Measurements from ENCODE around the gene KAZN. TPM values are rescaled to one million over a fixed set of nuclear protein-coding genes. Genes with fewer than 3 reads are reported as not detected.

KAZN gene
- total RNA-seq, 2 experiments from 2014 or later: 0.22 to 0.55 TPM

GRCh38 chr1:14668538-14668937, 70.1 kb downstream of the KAZN start:
- ChIA-PET POLR2A (no interaction called here), CTCF (no interaction called here)
- Histone ChIP-seq H3K27ac (ENCODE audit: low read depth in 1 of 2, low read length in 2 of 2) (no peak overlapping the region), H3K9me3 (ENCODE audit: control insufficient read depth in 1 of 2, insufficient read depth in 1 of 2, low read length in 2 of 2) (no peaks in the 10 kb centered on the region), H3K27me3 (ENCODE audit: control insufficient read depth in 1 of 2, insufficient read depth in 2 of 2, low read length in 2 of 2) (no peaks in the 10 kb centered on the region), H3K4me3 (ENCODE audit: low read length) (no peak overlapping the region), H3K4me1 (ENCODE audit: insufficient read depth, low read length) (no peaks in the 10 kb centered on the region), H3K36me3 (ENCODE audit: insufficient read depth, low read length) (no peaks in the 10 kb centered on the region)
- TF ChIP-seq, protein P1, sequence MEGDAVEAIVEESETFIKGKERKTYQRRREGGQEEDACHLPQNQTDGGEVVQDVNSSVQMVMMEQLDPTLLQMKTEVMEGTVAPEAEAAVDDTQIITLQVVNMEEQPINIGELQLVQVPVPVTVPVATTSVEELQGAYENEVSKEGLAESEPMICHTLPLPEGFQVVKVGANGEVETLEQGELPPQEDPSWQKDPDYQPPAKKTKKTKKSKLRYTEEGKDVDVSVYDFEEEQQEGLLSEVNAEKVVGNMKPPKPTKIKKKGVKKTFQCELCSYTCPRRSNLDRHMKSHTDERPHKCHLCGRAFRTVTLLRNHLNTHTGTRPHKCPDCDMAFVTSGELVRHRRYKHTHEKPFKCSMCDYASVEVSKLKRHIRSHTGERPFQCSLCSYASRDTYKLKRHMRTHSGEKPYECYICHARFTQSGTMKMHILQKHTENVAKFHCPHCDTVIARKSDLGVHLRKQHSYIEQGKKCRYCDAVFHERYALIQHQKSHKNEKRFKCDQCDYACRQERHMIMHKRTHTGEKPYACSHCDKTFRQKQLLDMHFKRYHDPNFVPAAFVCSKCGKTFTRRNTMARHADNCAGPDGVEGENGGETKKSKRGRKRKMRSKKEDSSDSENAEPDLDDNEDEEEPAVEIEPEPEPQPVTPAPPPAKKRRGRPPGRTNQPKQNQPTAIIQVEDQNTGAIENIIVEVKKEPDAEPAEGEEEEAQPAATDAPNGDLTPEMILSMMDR (IDR thresholded peaks at IDR 0.05): no peak
- no peak for ATAC-seq (ENCODE audit: poor library complexity)
- DNase-seq: no peak
- Mint-ChIP-seq H3K4me1 (ENCODE audit: low read depth) (no peaks in the 10 kb centered on the region), H3K36me3 (ENCODE audit: low read depth) (no peaks in the 10 kb centered on the region), H3K27ac (no peak overlapping the region), H3K27me3 (no peaks in the 10 kb centered on the region), H3K9me3 (no peaks in the 10 kb centered on the region), H3K4me3 (no peak overlapping the region)
- intact Hi-C loops (cut with DNase I, micrococcal nuclease): no loop called here

DNA sequence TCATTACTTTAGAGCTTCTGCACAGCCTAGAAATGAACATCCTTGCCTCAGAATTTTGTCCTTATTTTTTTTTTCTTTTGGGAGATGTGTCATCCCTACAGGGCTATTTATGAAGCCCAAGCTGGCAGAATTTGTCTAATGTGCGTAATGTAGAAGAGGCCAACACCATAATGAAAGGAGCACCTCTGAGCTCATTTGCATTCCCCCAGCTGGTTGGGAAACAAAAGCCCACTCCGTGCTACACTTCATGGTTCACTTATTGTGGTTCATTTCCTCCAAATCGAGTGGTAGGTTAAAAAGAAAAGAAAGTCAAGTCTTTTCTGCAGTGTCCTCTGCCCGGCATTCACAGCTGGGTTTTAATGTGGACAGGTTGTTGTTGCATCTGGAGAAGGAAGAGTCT, 73.5 kb downstream of the KAZN start:
- H3K4me1 ChIP-seq (ENCODE audit: insufficient read depth, low read length): no peaks in the 10 kb centered on the region
- Mint-ChIP-seq H3K36me3 (ENCODE audit: low read depth) (no peaks in the 10 kb centered on the region), H3K27ac (no peak overlapping the region), H3K4me1 (ENCODE audit: low read depth) (no peaks in the 10 kb centered on the region), H3K4me3 (no peak overlapping the region), H3K9me3 (no peaks in the 10 kb centered on the region), H3K27me3 (no peaks in the 10 kb centered on the region)
- DNase-seq (no peak), ATAC-seq (ENCODE audit: poor library complexity) (no peak)
- no peak overlapping the region for H3K4me3 ChIP-seq (ENCODE audit: low read length)
- POLR2A ChIA-PET: no interaction called here
- H3K9me3 ChIP-seq (ENCODE audit: control insufficient read depth in 1 of 2, insufficient read depth in 1 of 2, low read length in 2 of 2): no peaks in the 10 kb centered on the region
- H3K36me3 ChIP-seq (ENCODE audit: insufficient read depth, low read length): no peaks in the 10 kb centered on the region
- intact Hi-C loops (cut with DNase I, micrococcal nuclease): no loop called here
- CTCF ChIA-PET: no interaction called here
- no peak overlapping the region for H3K27ac ChIP-seq (ENCODE audit: low read depth in 1 of 2, low read length in 2 of 2)
- TF ChIP-seq, protein P1 (IDR thresholded peaks at IDR 0.05): no peak
- H3K27me3 ChIP-seq (ENCODE audit: control insufficient read depth in 1 of 2, insufficient read depth in 2 of 2, low read length in 2 of 2): no peaks in the 10 kb centered on the region

DNA sequence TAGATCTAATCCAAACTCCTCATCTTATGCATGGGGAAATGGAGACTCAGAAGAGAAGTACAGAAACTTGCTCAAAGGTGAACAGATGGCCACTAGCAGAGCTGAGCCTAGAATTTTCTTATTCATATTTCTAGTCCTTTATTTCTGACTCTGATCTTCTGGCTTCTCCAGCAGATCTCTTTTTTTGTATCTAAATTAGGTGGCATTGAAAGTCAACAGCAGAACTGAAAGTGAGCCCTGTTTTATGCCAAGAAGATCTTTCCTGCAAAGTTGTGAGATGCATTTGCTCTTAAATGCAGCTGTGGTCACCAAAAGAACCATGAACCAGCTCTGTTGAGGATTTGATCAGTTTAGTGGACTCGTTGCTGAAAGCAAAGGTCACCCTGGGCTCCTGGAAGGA, 75.5 kb downstream of the KAZN start:
- H3K36me3 ChIP-seq (ENCODE audit: insufficient read depth, low read length): no peaks in the 10 kb centered on the region
- no peaks in the 10 kb centered on the region for H3K4me1 ChIP-seq (ENCODE audit: insufficient read depth, low read length)
- H3K4me3 ChIP-seq (ENCODE audit: low read length): no peak overlapping the region
- Mint-ChIP-seq H3K27me3 (no peaks in the 10 kb centered on the region), H3K4me3 (no peak overlapping the region), H3K27ac (no peak overlapping the region), H3K36me3 (ENCODE audit: low read depth) (no peaks in the 10 kb centered on the region), H3K9me3 (no peaks in the 10 kb centered on the region), H3K4me1 (ENCODE audit: low read depth) (no peaks in the 10 kb centered on the region)
- no peaks in the 10 kb centered on the region for H3K27me3 ChIP-seq (ENCODE audit: control insufficient read depth in 1 of 2, insufficient read depth in 2 of 2, low read length in 2 of 2)
- TF ChIP-seq, protein P1 (IDR thresholded peaks at IDR 0.05): no peak
- POLR2A ChIA-PET: no interaction called here
- intact Hi-C loops (cut with DNase I, micrococcal nuclease): no loop called here
- CTCF ChIA-PET: no interaction called here
- peaks cover 0 to 3% of the 10 kb centered on the region in 2 experiments for H3K9me3 ChIP-seq (ENCODE audit: control insufficient read depth in 1 of 2, insufficient read depth in 1 of 2, low read length in 2 of 2)
- no peak overlapping the region for H3K27ac ChIP-seq (ENCODE audit: low read depth in 1 of 2, low read length in 2 of 2)
- ATAC-seq (ENCODE audit: poor library complexity) (no peak), DNase-seq (no peak)

Measured in CD4-positive, alpha-beta T cell (primary cell).